ENCODE results near the gene GPC2. TPM values are rescaled to one million over a fixed set of nuclear protein-coding genes. Genes with fewer than 3 reads are reported as not detected.

GPC2 gene
- total and polyA plus RNA-seq, 2 donors (not counting 3 experiments of a cell fraction or from before 2014, with no cell fraction given) = 9.2 to 17.5 TPM

- no peaks in the 10 kb centered on the region for H3K9me1 ChIP-seq (replicated peaks; ENCODE audit: control insufficient read depth, extremely low read depth, insufficient read depth, low read length)
- no peaks in the 10 kb centered on the region for H3K9me3 ChIP-seq (replicated peaks; ENCODE audit: control insufficient read depth, insufficient read depth, low read length)
- ChIA-PET CTCF (interaction anchor here (2.6 to 2.9 kb wide), 3 partner anchors 22 to 81 kb away, joined by 7 to 14 read pairs (median 13); no protein-coding TSS in a partner anchor), POLR2A (interaction anchor here (0.6 kb wide), 1 partner anchor 34 kb away, joined by 3 read pairs; the partner anchor contains the start of genes GPC2 and STAG3)
- peaks cover 14 to 22% of the 10 kb centered on the region in 2 experiments for H3K27me3 ChIP-seq (ENCODE audit: control insufficient read depth in 2 of 2, insufficient read depth in 2 of 2, low read length in 2 of 2)
- no peaks in the 10 kb centered on the region for H3K36me3 ChIP-seq (ENCODE audit: control insufficient read depth in 2 of 2, extremely low read depth in 1 of 2, insufficient read depth in 2 of 2, low read length in 2 of 2)
- H4K20me1 ChIP-seq (replicated peaks; ENCODE audit: control insufficient read depth, extremely low read depth, insufficient read depth, low read length) = no peaks in the 10 kb centered on the region
- H3K79me2 ChIP-seq (ENCODE audit: control insufficient read depth, insufficient read depth, low read length) = no peaks in the 10 kb centered on the region
- no peak overlapping the region for H3K27ac ChIP-seq (ENCODE audit: insufficient read depth, low read depth, low read length)
- no TSS peak for BruUV-seq (replicated peaks)
- H3K9ac ChIP-seq (replicated peaks; ENCODE audit: extremely low read depth, insufficient read depth, low read length) = no peak overlapping the region
- FAIRE-seq (no peak), DNase-seq (ENCODE audit: low read depth, low spot score) (no peak)
- dilution Hi-C loops (cut with MboI; ENCODE audit: extremely low pct_ligation_motif_present, low sequenced_read_pairs) = no loop called here
- H2AFZ ChIP-seq (ENCODE audit: low read depth, low read length) = no peak overlapping the region
- no peak for TF ChIP-seq MYC (IDR thresholded peaks at IDR 0.05; ENCODE audit: low read depth, low read length)
- no peak for TF ChIP-seq MAX (IDR thresholded peaks at IDR 0.05; ENCODE audit: insufficient read depth, insufficient read length)
- no peak for TF ChIP-seq POLR2AphosphoS5 (IDR thresholded peaks at IDR 0.05; ENCODE audit: insufficient read depth, low read depth, low read length)
- no peak for TF ChIP-seq JUN (IDR thresholded peaks at IDR 0.05; ENCODE audit: borderline replicate concordance, insufficient read depth, insufficient read length, low read depth)
- TF ChIP-seq CTCF (IDR thresholded peaks at IDR 0.05; ENCODE audit: extremely low read depth in 1 of 2, insufficient read depth in 1 of 2, low read depth in 1 of 2, low read length in 2 of 2) = no peak
- TF ChIP-seq FOS (IDR thresholded peaks at IDR 0.05; ENCODE audit: borderline replicate concordance, insufficient read depth, low read length) = no peak
- no peak for TF ChIP-seq GATA2 (IDR thresholded peaks at IDR 0.05; ENCODE audit: insufficient read depth, insufficient read length, low read depth, low read length)
- TF ChIP-seq EZH2 (IDR thresholded peaks at IDR 0.05; ENCODE audit: borderline replicate concordance, low read depth, low read length, severe bottlenecking) = no peak
- TF ChIP-seq POLR2A (IDR thresholded peaks at IDR 0.05; ENCODE audit: low read depth, low read length) = no peak
- intact Hi-C loops (cut with micrococcal nuclease) = loop anchor here (2.0 kb wide), 1 partner anchor 221 kb away; no protein-coding TSS in a partner anchor
- no peak overlapping the region for H3K4me3 ChIP-seq (replicated peaks in 1 of 3; ENCODE audit: insufficient read depth in 1 of 3, low read depth in 1 of 3, low read length in 3 of 3)
- H3K4me1 ChIP-seq (ENCODE audit: control insufficient read depth, extremely low read depth, insufficient read depth, low read length) = no peaks in the 10 kb centered on the region
- no peak overlapping the region for H3K4me2 ChIP-seq (ENCODE audit: insufficient read depth, low read length)
These were observed 34.2 kb upstream of the GPC2 start for GRCh38 chr7:100211342-100211780.
